Measurements from ENCODE around the gene KCNAB1.
"Not testable (repeated sequence)": the region's sequence is repeated elsewhere in the genome, so short reads cannot be mapped to it uniquely, and the experiment has no call there.

Gene KCNAB1

DNA sequence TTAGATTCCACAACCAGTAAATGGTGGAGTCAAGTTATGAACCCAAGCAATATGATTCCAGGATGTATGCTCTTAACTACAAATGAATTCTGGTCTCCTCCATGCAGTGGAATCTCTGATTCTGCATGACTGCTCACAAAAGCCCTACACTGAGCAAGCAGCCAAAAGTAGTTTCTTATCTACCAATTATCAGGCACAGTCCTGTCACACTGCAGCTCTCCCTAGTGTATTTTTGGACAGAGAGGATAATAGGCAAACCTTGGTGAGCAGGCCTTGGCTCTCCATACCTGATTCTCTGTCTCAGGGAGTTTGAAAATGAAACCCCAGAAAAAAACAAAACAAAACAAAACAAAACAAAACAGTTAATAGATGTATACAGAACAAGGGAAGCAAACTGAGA is 438.0 kb downstream of the KCNAB1 start:
- Histone ChIP-seq H2BK5ac (ENCODE audit: low read depth, low read length, poor library complexity, severe bottlenecking) (no peak overlapping the region), H3K14ac (ENCODE audit: low read length in 2 of 2) (no peak overlapping the region), H2BK120ac (ENCODE audit: low read depth, low read length) (no peak overlapping the region), H3K27ac (ENCODE audit: low read length, poor library complexity, severe bottlenecking) (no peak overlapping the region), H4K91ac (ENCODE audit: low read length) (no peak overlapping the region), H2AFZ (ENCODE audit: low read depth, low read length) (no peak overlapping the region), H3K36me3 (ENCODE audit: control insufficient read depth in 1 of 2, insufficient read depth in 2 of 2, low read depth in 1 of 2, low read length in 2 of 2) (peaks cover 0 to 3% of the 10 kb centered on the region in 2 experiments), H3K79me1 (replicated peaks; ENCODE audit: low read length, poor library complexity, severe bottlenecking) (no peaks in the 10 kb centered on the region), H3K23ac (ENCODE audit: low read length in 2 of 2) (no peak overlapping the region), H2AK5ac (ENCODE audit: low read length, severe bottlenecking) (no peak overlapping the region), H3K4me1 (ENCODE audit: control insufficient read depth, insufficient read depth, low read depth, low read length) (no peaks in the 10 kb centered on the region), H3K9ac (ENCODE audit: low read length) (no peak overlapping the region), H4K8ac (ENCODE audit: low read length) (no peak overlapping the region), H3K4me3 (ENCODE audit: insufficient read depth in 1 of 2, low read depth in 1 of 2, low read length in 2 of 2) (no peak overlapping the region), H3K18ac (ENCODE audit: low read depth in 1 of 2, low read length in 2 of 2) (no peak overlapping the region), H3K4ac (ENCODE audit: low read depth in 1 of 2, low read length in 2 of 2) (no peak overlapping the region), H2BK15ac (ENCODE audit: low read depth, poor library complexity, severe bottlenecking) (no peak overlapping the region), H3K9me3 (ENCODE audit: control insufficient read depth, low read length) (no peaks in the 10 kb centered on the region), H3K27me3 (ENCODE audit: control insufficient read depth in 1 of 2, insufficient read depth in 1 of 2, low read length in 2 of 2) (no peaks in the 10 kb centered on the region), H2BK12ac (ENCODE audit: low read length in 2 of 2) (no peak overlapping the region), H3K4me2 (ENCODE audit: low read length, poor library complexity, severe bottlenecking) (no peak overlapping the region)
- no peak for DNase-seq

- Histone ChIP-seq H3K18ac (ENCODE audit: low read depth in 1 of 2, low read length in 2 of 2) (no peak overlapping the region), H4K91ac (ENCODE audit: low read length) (no peak overlapping the region), H2BK5ac (ENCODE audit: low read depth, low read length, poor library complexity, severe bottlenecking) (no peak overlapping the region), H3K4ac (ENCODE audit: low read depth in 1 of 2, low read length in 2 of 2) (no peak overlapping the region), H3K27me3 (ENCODE audit: control insufficient read depth in 1 of 2, insufficient read depth in 1 of 2, low read length in 2 of 2) (no peaks in the 10 kb centered on the region), H2AK5ac (ENCODE audit: low read length, severe bottlenecking) (no peak overlapping the region), H3K4me2 (ENCODE audit: low read length, poor library complexity, severe bottlenecking) (no peak overlapping the region), H3K14ac (ENCODE audit: low read length in 2 of 2) (no peak overlapping the region), H3K27ac (ENCODE audit: low read length, poor library complexity, severe bottlenecking) (no peak overlapping the region), H3K9me3 (ENCODE audit: control insufficient read depth, low read length) (no peaks in the 10 kb centered on the region), H3K36me3 (ENCODE audit: control insufficient read depth in 1 of 2, insufficient read depth in 2 of 2, low read depth in 1 of 2, low read length in 2 of 2) (no peaks in the 10 kb centered on the region), H3K23ac (ENCODE audit: low read length in 2 of 2) (no peak overlapping the region), H2BK12ac (ENCODE audit: low read length in 2 of 2) (no peak overlapping the region), H3K4me1 (ENCODE audit: control insufficient read depth, insufficient read depth, low read depth, low read length) (no peaks in the 10 kb centered on the region), H2AFZ (ENCODE audit: low read depth, low read length) (no peak overlapping the region), H2BK15ac (ENCODE audit: low read depth, poor library complexity, severe bottlenecking) (no peak overlapping the region), H2BK120ac (ENCODE audit: low read depth, low read length) (no peak overlapping the region), H3K79me1 (replicated peaks; ENCODE audit: low read length, poor library complexity, severe bottlenecking) (no peaks in the 10 kb centered on the region), H4K8ac (ENCODE audit: low read length) (no peak overlapping the region), H3K9ac (ENCODE audit: low read length) (no peak overlapping the region), H3K4me3 (ENCODE audit: insufficient read depth in 1 of 2, low read depth in 1 of 2, low read length in 2 of 2) (no peak overlapping the region)
- no peak for DNase-seq
- WGBS = no CpG with 5 or more reads among the region's 1 CpG
These were observed 438.9 kb downstream of the KCNAB1 start for GRCh38 chr3:156559321-156559720.

GRCh38 chr3:156561533-156561932 is 441.2 kb downstream of the KCNAB1 start:
- Histone ChIP-seq H2BK5ac (ENCODE audit: low read depth, low read length, poor library complexity, severe bottlenecking) (no peak overlapping the region), H4K91ac (ENCODE audit: low read length) (no peak overlapping the region), H3K23ac (ENCODE audit: low read length in 2 of 2) (no peak overlapping the region), H3K9ac (ENCODE audit: low read length) (no peak overlapping the region), H3K36me3 (ENCODE audit: control insufficient read depth in 1 of 2, insufficient read depth in 2 of 2, low read depth in 1 of 2, low read length in 2 of 2) (no peaks in the 10 kb centered on the region), H3K9me3 (ENCODE audit: control insufficient read depth, low read length) (no peaks in the 10 kb centered on the region), H3K4me2 (ENCODE audit: low read length, poor library complexity, severe bottlenecking) (no peak overlapping the region), H3K18ac (ENCODE audit: low read depth in 1 of 2, low read length in 2 of 2) (no peak overlapping the region), H4K8ac (ENCODE audit: low read length) (no peak overlapping the region), H2AK5ac (ENCODE audit: low read length, severe bottlenecking) (no peak overlapping the region), H3K4ac (ENCODE audit: low read depth in 1 of 2, low read length in 2 of 2) (no peak overlapping the region), H2BK15ac (ENCODE audit: low read depth, poor library complexity, severe bottlenecking) (no peak overlapping the region), H3K14ac (ENCODE audit: low read length in 2 of 2) (no peak overlapping the region), H2AFZ (ENCODE audit: low read depth, low read length) (no peak overlapping the region), H3K4me1 (ENCODE audit: control insufficient read depth, insufficient read depth, low read depth, low read length) (no peaks in the 10 kb centered on the region), H2BK12ac (ENCODE audit: low read length in 2 of 2) (no peak overlapping the region), H3K4me3 (ENCODE audit: insufficient read depth in 1 of 2, low read depth in 1 of 2, low read length in 2 of 2) (no peak overlapping the region), H3K27me3 (ENCODE audit: control insufficient read depth in 1 of 2, insufficient read depth in 1 of 2, low read length in 2 of 2) (no peaks in the 10 kb centered on the region), H3K27ac (ENCODE audit: low read length, poor library complexity, severe bottlenecking) (no peak overlapping the region), H2BK120ac (ENCODE audit: low read depth, low read length) (no peak overlapping the region), H3K79me1 (replicated peaks; ENCODE audit: low read length, poor library complexity, severe bottlenecking) (no peaks in the 10 kb centered on the region)
- no peak for DNase-seq
- WGBS = 92% methylated on average over 2 of the region's 2 CpGs

GRCh38 chr3:156562486-156562885 is 442.1 kb downstream of the KCNAB1 start:
- H3K4me2 ChIP-seq (ENCODE audit: low read length, poor library complexity, severe bottlenecking); H3K4me1 ChIP-seq (ENCODE audit: control insufficient read depth, insufficient read depth, low read depth, low read length); H3K18ac ChIP-seq (ENCODE audit: low read depth in 1 of 2, low read length in 2 of 2); H3K14ac ChIP-seq (ENCODE audit: low read length in 2 of 2); H3K9me3 ChIP-seq (ENCODE audit: control insufficient read depth, low read length); H4K8ac ChIP-seq (ENCODE audit: low read length); H2BK12ac ChIP-seq (ENCODE audit: low read length in 2 of 2); H3K23ac ChIP-seq (ENCODE audit: low read length in 2 of 2); H3K4ac ChIP-seq (ENCODE audit: low read depth in 1 of 2, low read length in 2 of 2); H2AFZ ChIP-seq (ENCODE audit: low read depth, low read length); H3K79me1 ChIP-seq (replicated peaks; ENCODE audit: low read length, poor library complexity, severe bottlenecking); H2BK120ac ChIP-seq (ENCODE audit: low read depth, low read length); H3K9ac ChIP-seq (ENCODE audit: low read length); H2BK5ac ChIP-seq (ENCODE audit: low read depth, low read length, poor library complexity, severe bottlenecking); H2AK5ac ChIP-seq (ENCODE audit: low read length, severe bottlenecking); DNase-seq; H4K91ac ChIP-seq (ENCODE audit: low read length); H3K27ac ChIP-seq (ENCODE audit: low read length, poor library complexity, severe bottlenecking); H2BK15ac ChIP-seq (ENCODE audit: low read depth, poor library complexity, severe bottlenecking); H3K4me3 ChIP-seq (ENCODE audit: insufficient read depth in 1 of 2, low read depth in 1 of 2, low read length in 2 of 2); H3K36me3 ChIP-seq (ENCODE audit: control insufficient read depth in 1 of 2, insufficient read depth in 2 of 2, low read depth in 1 of 2, low read length in 2 of 2); H3K27me3 ChIP-seq (ENCODE audit: control insufficient read depth in 1 of 2, insufficient read depth in 1 of 2, low read length in 2 of 2): not testable (repeated sequence)
- 90% methylated on average over 8 of the region's 8 CpGs for WGBS
